Measurements from ENCODE around the gene CEP192.
A peak's percentile ranks its signal among the peaks of the same experiment; 100 is the strongest.
"Not testable (repeated sequence)": the region's sequence is repeated elsewhere in the genome, so short reads cannot be mapped to it uniquely, and the experiment has no call there.

Gene CEP192

DNA sequence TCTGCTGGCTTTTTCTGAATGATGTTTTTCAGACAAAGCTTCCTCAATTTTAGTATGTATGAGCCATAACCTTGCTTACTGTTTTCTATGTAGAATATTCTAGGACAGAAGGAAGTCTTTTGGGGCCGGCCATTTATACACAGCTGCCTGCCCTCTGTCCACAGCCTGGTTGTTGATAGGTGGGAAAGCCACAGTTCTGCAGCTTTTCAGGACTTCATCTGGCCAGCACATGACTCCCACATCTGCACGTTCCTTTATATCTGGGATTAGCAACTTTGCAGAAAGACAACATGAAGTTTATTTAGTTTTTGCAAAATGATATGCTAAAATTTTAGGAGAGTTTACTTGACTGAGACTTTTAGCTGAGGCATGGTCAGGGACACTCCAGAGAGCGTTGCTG is 105.6 kb downstream of the CEP192 start:
- POLR2A ChIA-PET (ENCODE audit: low non-redundant PET), result no interaction called here
- H3K27ac ChIP-seq, result no peak overlapping the region
- TF ChIP-seq, protein P1, sequence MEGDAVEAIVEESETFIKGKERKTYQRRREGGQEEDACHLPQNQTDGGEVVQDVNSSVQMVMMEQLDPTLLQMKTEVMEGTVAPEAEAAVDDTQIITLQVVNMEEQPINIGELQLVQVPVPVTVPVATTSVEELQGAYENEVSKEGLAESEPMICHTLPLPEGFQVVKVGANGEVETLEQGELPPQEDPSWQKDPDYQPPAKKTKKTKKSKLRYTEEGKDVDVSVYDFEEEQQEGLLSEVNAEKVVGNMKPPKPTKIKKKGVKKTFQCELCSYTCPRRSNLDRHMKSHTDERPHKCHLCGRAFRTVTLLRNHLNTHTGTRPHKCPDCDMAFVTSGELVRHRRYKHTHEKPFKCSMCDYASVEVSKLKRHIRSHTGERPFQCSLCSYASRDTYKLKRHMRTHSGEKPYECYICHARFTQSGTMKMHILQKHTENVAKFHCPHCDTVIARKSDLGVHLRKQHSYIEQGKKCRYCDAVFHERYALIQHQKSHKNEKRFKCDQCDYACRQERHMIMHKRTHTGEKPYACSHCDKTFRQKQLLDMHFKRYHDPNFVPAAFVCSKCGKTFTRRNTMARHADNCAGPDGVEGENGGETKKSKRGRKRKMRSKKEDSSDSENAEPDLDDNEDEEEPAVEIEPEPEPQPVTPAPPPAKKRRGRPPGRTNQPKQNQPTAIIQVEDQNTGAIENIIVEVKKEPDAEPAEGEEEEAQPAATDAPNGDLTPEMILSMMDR (conservative IDR thresholded peaks at IDR 0.05; ENCODE audit: low read depth), result no peak
- CTCF ChIA-PET, result no interaction called here
- no peak for DNase-seq (ENCODE audit: low spot score)

DNA sequence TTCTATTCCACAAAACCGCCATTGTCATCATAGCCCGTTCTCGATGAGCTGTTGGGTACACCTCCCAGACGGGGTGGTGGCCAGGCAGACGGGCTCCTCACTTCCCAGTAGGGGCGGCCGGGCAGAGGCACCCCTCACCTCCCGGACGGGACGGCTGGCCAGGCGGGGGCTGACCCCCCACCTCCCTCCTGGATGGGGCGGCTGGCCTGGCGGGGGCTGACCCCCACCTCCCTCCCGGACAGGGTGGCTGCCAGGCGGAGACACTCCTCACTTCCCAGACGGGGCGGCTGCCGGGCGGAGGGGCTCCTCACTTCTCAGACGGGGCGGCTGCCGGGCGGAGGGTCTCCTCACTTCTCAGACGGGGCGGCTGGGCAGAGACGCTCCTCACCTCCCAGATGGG is 106.9 kb downstream of the CEP192 start:
- H3K27ac ChIP-seq; POLR2A ChIA-PET (ENCODE audit: low non-redundant PET); DNase-seq (ENCODE audit: low spot score); CTCF ChIA-PET: not testable (repeated sequence)

- CTCF ChIA-PET, result no interaction called here
These were observed 108.0 kb downstream of the CEP192 start for GRCh38 chr18:13099113-13099512.

DNA sequence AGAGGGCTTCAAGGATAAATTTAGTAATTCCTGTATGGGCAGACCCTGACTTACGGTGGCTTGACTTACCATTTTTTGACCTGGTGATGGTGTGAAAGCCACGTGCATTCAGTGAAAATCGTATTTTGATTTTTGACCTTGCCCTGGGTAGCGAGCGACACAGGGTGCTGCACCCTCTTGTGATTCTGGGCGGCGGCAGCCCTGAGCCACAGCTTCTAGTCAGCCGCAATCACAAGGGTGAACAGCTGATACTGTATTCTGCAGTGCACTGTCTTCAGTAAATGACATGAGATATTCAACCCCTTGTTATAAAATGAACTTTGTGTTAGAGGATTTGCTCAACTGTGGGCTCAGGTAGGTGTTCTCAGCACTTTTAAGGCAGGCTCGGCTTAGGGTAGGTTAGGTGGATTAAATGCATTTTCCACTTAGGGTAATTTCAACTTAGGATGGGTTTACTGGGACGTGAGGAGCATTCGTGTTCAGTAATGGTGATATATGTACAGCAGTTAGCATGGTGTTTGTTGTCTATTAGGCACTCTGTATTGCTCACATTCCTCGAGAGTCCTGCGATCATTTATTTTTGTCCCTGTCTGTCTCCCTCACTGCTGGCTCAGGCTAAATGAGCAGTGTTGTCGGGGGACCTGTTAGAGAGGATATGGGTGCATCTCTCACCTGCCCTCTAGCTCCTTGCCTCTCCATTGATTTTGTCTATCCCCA is 109.9 kb downstream of the CEP192 start:
- TF ChIP-seq, protein P1 (conservative IDR thresholded peaks at IDR 0.05; ENCODE audit: low read depth), result no peak
- ChIA-PET POLR2A (ENCODE audit: low non-redundant PET) (no interaction called here), CTCF (no interaction called here)
- H3K27ac ChIP-seq, result no peak overlapping the region
- DNase-seq (ENCODE audit: low spot score), result no peak

More at GRCh38 chr18:13099113-13099512, 108.0 kb downstream of the CEP192 start:
- no peak overlapping the region for H3K27ac ChIP-seq
- TF ChIP-seq, protein P1 (conservative IDR thresholded peaks at IDR 0.05; ENCODE audit: low read depth), result no peak
- DNase-seq (ENCODE audit: low spot score), result no peak
- POLR2A ChIA-PET (ENCODE audit: low non-redundant PET), result no interaction called here

GRCh38 chr18:13101659-13102197 is 110.6 kb downstream of the CEP192 start:
- CTCF ChIA-PET, result no interaction called here
- POLR2A ChIA-PET (ENCODE audit: low non-redundant PET), result no interaction called here

DNA sequence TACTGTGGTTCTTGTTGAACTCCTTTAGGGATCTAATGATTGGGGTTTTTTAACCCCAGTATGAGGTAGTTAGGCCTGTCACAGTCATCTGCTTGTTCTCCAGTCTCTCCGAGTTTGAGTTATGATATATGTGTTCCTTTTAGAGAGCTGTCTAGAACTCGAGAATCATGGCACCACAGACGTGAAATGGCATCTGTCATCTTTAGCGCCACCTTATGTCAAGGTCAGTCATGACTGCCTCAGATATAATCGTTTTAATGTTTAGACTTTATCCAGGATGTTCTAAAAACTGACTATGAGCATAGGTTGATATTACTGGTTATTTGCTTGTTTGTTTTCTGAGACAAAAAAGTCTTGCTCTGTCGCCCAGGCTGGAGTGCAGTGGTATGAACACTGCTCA is 112.2 kb downstream of the CEP192 start:
- TF ChIP-seq, protein P1 (conservative IDR thresholded peaks at IDR 0.05; ENCODE audit: low read depth), result 0 out of 2 replicates have a peak, but pooled peaks have one; percentile 9
- no peak for DNase-seq (ENCODE audit: low spot score)
- H3K27ac ChIP-seq, result no peak overlapping the region
- ChIA-PET CTCF (interaction anchor here (0.6 kb wide), 1 partner anchor 323 kb away, joined by 7 read pairs; no protein-coding TSS in a partner anchor), POLR2A (ENCODE audit: low non-redundant PET) (no interaction called here)

More at GRCh38 chr18:13101659-13102197, 110.6 kb downstream of the CEP192 start:
- H3K27ac ChIP-seq, result no peak overlapping the region
- TF ChIP-seq, protein P1 (conservative IDR thresholded peaks at IDR 0.05; ENCODE audit: low read depth), result no peak
- DNase-seq (ENCODE audit: low spot score), result no peak

DNA sequence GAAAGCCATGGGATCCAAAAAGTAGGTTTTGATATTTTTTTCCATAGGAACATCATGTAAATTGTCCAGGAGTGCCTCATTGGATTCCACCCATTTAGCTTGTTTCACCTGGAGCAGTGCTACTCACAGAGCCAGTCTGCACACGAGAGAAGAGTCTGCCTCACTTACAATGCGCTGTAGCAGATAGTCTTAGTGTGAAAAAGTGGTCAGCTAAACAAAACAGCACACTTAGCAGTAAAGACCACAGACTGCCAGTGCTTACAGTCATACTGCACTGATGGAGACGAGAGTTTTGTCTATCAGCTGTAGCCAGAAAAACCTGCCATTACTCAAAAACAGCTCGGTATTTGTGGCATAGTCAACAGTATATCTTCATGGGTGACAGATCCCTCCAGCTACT is 113.9 kb downstream of the CEP192 start:
- no peak for DNase-seq (ENCODE audit: low spot score)
- ChIA-PET POLR2A (ENCODE audit: low non-redundant PET) (no interaction called here), CTCF (no interaction called here)
- H3K27ac ChIP-seq, result no peak overlapping the region
- TF ChIP-seq, protein P1 (conservative IDR thresholded peaks at IDR 0.05; ENCODE audit: low read depth), result no peak

Measured in RWPE1 (cell line).